CD14-positive monocyte (primary cell): ENCODE data around the gene FREM3. TPM values are rescaled to one million over a fixed set of nuclear protein-coding genes. Genes with fewer than 3 reads are reported as not detected.
"Not testable (repeated sequence)": the region's sequence is repeated elsewhere in the genome, so short reads cannot be mapped to it uniquely, and the experiment has no call there.

Experiments used
- DNase-seq, 3 donors: peaks; one replicate each; pipeline ENCODE4 v3.0.0-alpha.2; 2011 to 2022
- H2AFZ ChIP-seq: 2 replicates; pipeline ENCODE4 v1.6.0; 2012; ENCODE audit warnings: mild to moderate bottlenecking, low read depth, low read length, inconsistent platforms; ENCODE audit not compliant: insufficient read depth, poor library complexity, severe bottlenecking
- H3K27ac ChIP-seq, 2 donors: 1 replicate in 1 of 2; 2 replicates in 1 of 2; pipeline ENCODE4 v1.5.1; 2012 to 2013; ENCODE audit warnings: low read length in 2 of 2, control low read depth in 1 of 2, inconsistent platforms in 1 of 2, low read depth in 1 of 2, mild to moderate bottlenecking in 1 of 2
- H3K27me3 ChIP-seq, 2 donors: one replicate each; pipeline versions ENCODE4 v1.6.0 to v1.6.1; 2011 to 2013; ENCODE audit warnings: low read length in 2 of 2; ENCODE audit not compliant: control insufficient read depth in 2 of 2, insufficient read depth in 2 of 2
- H3K36me3 ChIP-seq, 2 donors: replicated peaks in 1 of 2; 1 replicate in 1 of 2; 2 replicates in 1 of 2; pipeline versions ENCODE4 v1.5.1 to v1.6.1; 2012 to 2013; ENCODE audit warnings: low read length in 2 of 2, control low read depth in 1 of 2, inconsistent platforms in 1 of 2, mild to moderate bottlenecking in 1 of 2; ENCODE audit not compliant: insufficient read depth in 2 of 2, control insufficient read depth in 1 of 2
- H3K4me1 ChIP-seq, 2 donors: 1 replicate in 1 of 2; 2 replicates in 1 of 2; pipeline versions ENCODE4 v1.5.1 to v1.6.1; 2012 to 2013; ENCODE audit warnings: low read length in 2 of 2, control low read depth in 1 of 2, inconsistent platforms in 1 of 2, mild to moderate bottlenecking in 1 of 2, moderate library complexity in 1 of 2; ENCODE audit not compliant: insufficient read depth in 2 of 2, control insufficient read depth in 1 of 2
- H3K4me2 ChIP-seq: replicated peaks from 2 replicates; pipeline ENCODE3; 2012; ENCODE audit warnings: low read length, moderate library complexity, mild to moderate bottlenecking; ENCODE audit not compliant: poor library complexity, severe bottlenecking; ENCODE audit errors: extremely low read depth
- H3K4me3 ChIP-seq, 3 experiments: fragments of 200-600 bp in 1 of 3; sonication (generic) in 1 of 3; replicated peaks in 1 of 3; 1 replicate in 2 of 3; 2 replicates in 1 of 3; pipeline ENCODE4 v1.5.1; 2011 to 2013; ENCODE audit warnings: low read length in 3 of 3, mild to moderate bottlenecking in 3 of 3, control low read depth in 2 of 3, low read depth in 2 of 3, inconsistent platforms in 1 of 3, moderate library complexity in 1 of 3
- H3K79me2 ChIP-seq: 2 replicates; pipeline ENCODE4 v1.6.0; 2012; ENCODE audit warnings: mild to moderate bottlenecking, control low read depth, inconsistent platforms, low read length, moderate library complexity; ENCODE audit not compliant: insufficient read depth
- H3K9ac ChIP-seq: 2 replicates; pipeline ENCODE4 v1.6.0; 2017; ENCODE audit warnings: low read length, mild to moderate bottlenecking; ENCODE audit not compliant: insufficient read depth, poor library complexity, severe bottlenecking
- H3K9me3 ChIP-seq, 2 donors: replicated peaks in 1 of 2; 1 replicate in 1 of 2; 2 replicates in 1 of 2; pipeline versions ENCODE4 v1.5.1 to v1.6.1; 2012 to 2013; ENCODE audit warnings: low read length in 2 of 2, control low read depth in 1 of 2; ENCODE audit not compliant: control insufficient read depth in 1 of 2, insufficient read depth in 1 of 2
- H4K20me1 ChIP-seq: 2 replicates; pipeline ENCODE4 v1.6.0; 2012; ENCODE audit warnings: mild to moderate bottlenecking, low read length, control low read depth, moderate library complexity; ENCODE audit not compliant: insufficient read depth
- H3K27ac Mint-ChIP-seq, 7 donors: one replicate each; pipeline ENCODE4 v1.8.0; 2020; ENCODE audit warnings: mild to moderate bottlenecking in 7 of 7, mixed read lengths in 7 of 7, moderate library complexity in 6 of 7, inconsistent platforms in 2 of 7
- H3K27me3 Mint-ChIP-seq, 3 donors: one replicate each; pipeline ENCODE4 v1.8.0; 2021 to 2022; ENCODE audit warnings: low read depth in 3 of 3, mild to moderate bottlenecking in 3 of 3, mixed read lengths in 3 of 3, moderate library complexity in 3 of 3, inconsistent platforms in 1 of 3
- H3K36me3 Mint-ChIP-seq, 2 donors: one replicate each; pipeline ENCODE4 v1.8.0; 2020; ENCODE audit warnings: mixed read lengths in 2 of 2, inconsistent platforms in 1 of 2, mild to moderate bottlenecking in 1 of 2
- H3K4me1 Mint-ChIP-seq: one replicate; pipeline ENCODE4 v1.8.0; 2020; ENCODE audit warnings: mild to moderate bottlenecking, mixed read lengths
- H3K4me3 Mint-ChIP-seq, 2 donors: one replicate each; pipeline ENCODE4 v1.8.0; 2020; ENCODE audit warnings: mild to moderate bottlenecking in 2 of 2, mixed read lengths in 2 of 2, moderate library complexity in 1 of 2
- H3K9me3 Mint-ChIP-seq, 7 donors: one replicate each; pipeline ENCODE4 v1.8.0; 2020 to 2022; ENCODE audit warnings: mixed read lengths in 7 of 7, mild to moderate bottlenecking in 6 of 7, moderate library complexity in 6 of 7, inconsistent platforms in 2 of 7
- CTCF ChIP-seq: fragments of 200-600 bp; IDR thresholded peaks from one replicate; pipeline ENCODE4 v1.8.0; 2022; ENCODE audit warnings: antibody characterized with exemption, mild to moderate bottlenecking
- WGBS: methylation state at CpG from one replicate; pipeline ENCODE4 v1.1.5; 2013; ENCODE audit warnings: missing lambda C conversion rate; ENCODE audit not compliant: insufficient coverage; 5-methylcytosine and 5-hydroxymethylcytosine counted together
- intact Hi-C, 2 donors: fragments of 100-400 bp; cut with micrococcal nuclease; formaldehyde crosslinking; loops; one replicate each; pipeline versions ENCODE4 v1.15.0 to v1.15.1; 2023
- polyA plus RNA-seq, 3 donors: library from polyadenylated mRNA; depleted of rRNA in 1 of 3; unstranded in 2 of 3; stranded (reverse) in 1 of 3; fragments of 300-500 nt in 2 of 3; fragments of >200 nt in 1 of 3; fragmentation: Illumina TruSeq in 2 of 3; gene quantifications; 1 replicate in 2 of 3; 2 replicates in 1 of 3; pipeline ENCODE4 v1.2.3, GENCODE V29; 2012 to 2021

The FREM3 gene
- polyA plus RNA-seq, 3 donors = not detected

- WGBS = no CpG with 5 or more reads among the region's 1 CpG
- H3K9me3 Mint-ChIP-seq = peaks cover 0 to 4% (median 0%) of the 10 kb centered on the region in 7 donors
- H3K4me2 ChIP-seq = no peak overlapping the region
- no peaks in the 10 kb centered on the region for H3K36me3 Mint-ChIP-seq
- H3K36me3 ChIP-seq = no peaks in the 10 kb centered on the region
- H3K27ac ChIP-seq = no peak overlapping the region
- H3K27me3 ChIP-seq = no peaks in the 10 kb centered on the region
- H3K9ac ChIP-seq = no peak overlapping the region
- no peaks in the 10 kb centered on the region for H3K79me2 ChIP-seq
- H3K4me3 Mint-ChIP-seq = no peak overlapping the region
- intact Hi-C loops = no loop called here
- no peaks in the 10 kb centered on the region for H3K9me3 ChIP-seq
- H3K4me1 ChIP-seq = no peaks in the 10 kb centered on the region
- H3K27me3 Mint-ChIP-seq = no peaks in the 10 kb centered on the region
- no peak overlapping the region for H2AFZ ChIP-seq
- H4K20me1 ChIP-seq = no peaks in the 10 kb centered on the region
- DNase-seq = no peak
- no peaks in the 10 kb centered on the region for H3K4me1 Mint-ChIP-seq
- TF ChIP-seq CTCF = no peak
- H3K27ac Mint-ChIP-seq = no peak overlapping the region
- no peak overlapping the region for H3K4me3 ChIP-seq
These were observed 20.8 kb upstream of the FREM3 start for GRCh38 chr4:143721317-143721716.

GRCh38 chr4:143718748-143719147, 18.3 kb upstream of the FREM3 start:
- H3K27me3 Mint-ChIP-seq, H3K27me3 ChIP-seq, H3K36me3 Mint-ChIP-seq, DNase-seq, H4K20me1 ChIP-seq, H3K27ac Mint-ChIP-seq, H3K9me3 Mint-ChIP-seq, H3K4me1 Mint-ChIP-seq, intact Hi-C loops, H3K36me3 ChIP-seq, H3K4me1 ChIP-seq, H3K4me2 ChIP-seq, H3K9me3 ChIP-seq, H3K4me3 ChIP-seq, H3K27ac ChIP-seq, H3K4me3 Mint-ChIP-seq, H3K9ac ChIP-seq, H2AFZ ChIP-seq, H3K79me2 ChIP-seq: not testable (repeated sequence)
- WGBS = no CpG with 5 or more reads among the region's 1 CpG
